AG10803 (cell line): ENCODE results near the gene TP53BP2.

Experiments
- DNase-seq: peaks from one replicate; pipeline ENCODE4 v3.0.0; 2010; ENCODE audit warnings: low read depth
- H3K4me3 ChIP-seq: 2 replicates; pipeline ENCODE4 v1.5.1; 2011; ENCODE audit warnings: mild to moderate bottlenecking, low read length, control low read depth
- TF ChIP-seq, protein P1 (sequence below): conservative IDR thresholded peaks from 2 replicates; pipeline ENCODE4 v1.5.1; 2011; ENCODE audit warnings: mild to moderate bottlenecking, low read length, control low read depth, inconsistent platforms

The TP53BP2 gene

DNA sequence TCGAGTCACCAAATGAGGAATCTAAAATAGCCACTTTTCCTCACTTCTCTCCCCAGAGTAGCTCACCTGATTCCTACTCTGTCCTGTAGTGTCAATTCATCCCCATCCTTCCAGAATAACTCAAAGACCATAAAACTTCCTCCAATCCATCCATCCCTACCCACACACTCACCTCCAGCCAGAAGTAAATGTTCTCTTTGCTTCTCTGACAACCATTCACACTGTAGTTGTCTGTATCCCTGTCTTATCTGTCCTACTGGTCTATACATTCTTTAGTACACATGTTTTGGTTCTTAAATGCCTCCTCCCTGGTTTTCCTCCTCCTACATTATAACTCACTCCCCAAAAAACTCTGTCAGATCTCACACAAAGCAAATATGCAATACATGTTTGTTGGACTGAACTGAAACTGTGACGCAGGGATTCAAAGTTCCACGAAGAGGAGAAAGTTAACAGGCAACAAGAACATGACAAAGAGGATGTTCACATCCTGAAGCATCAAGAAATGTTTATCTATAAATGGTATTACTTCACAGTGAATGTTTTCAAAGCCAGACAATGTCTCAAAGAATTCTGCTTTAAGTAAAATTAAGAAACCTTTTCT, 11.0 kb downstream of the TP53BP2 start:
- H3K4me3 ChIP-seq, result no peak overlapping the region
- TF ChIP-seq, protein P1, sequence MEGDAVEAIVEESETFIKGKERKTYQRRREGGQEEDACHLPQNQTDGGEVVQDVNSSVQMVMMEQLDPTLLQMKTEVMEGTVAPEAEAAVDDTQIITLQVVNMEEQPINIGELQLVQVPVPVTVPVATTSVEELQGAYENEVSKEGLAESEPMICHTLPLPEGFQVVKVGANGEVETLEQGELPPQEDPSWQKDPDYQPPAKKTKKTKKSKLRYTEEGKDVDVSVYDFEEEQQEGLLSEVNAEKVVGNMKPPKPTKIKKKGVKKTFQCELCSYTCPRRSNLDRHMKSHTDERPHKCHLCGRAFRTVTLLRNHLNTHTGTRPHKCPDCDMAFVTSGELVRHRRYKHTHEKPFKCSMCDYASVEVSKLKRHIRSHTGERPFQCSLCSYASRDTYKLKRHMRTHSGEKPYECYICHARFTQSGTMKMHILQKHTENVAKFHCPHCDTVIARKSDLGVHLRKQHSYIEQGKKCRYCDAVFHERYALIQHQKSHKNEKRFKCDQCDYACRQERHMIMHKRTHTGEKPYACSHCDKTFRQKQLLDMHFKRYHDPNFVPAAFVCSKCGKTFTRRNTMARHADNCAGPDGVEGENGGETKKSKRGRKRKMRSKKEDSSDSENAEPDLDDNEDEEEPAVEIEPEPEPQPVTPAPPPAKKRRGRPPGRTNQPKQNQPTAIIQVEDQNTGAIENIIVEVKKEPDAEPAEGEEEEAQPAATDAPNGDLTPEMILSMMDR, result no peak
- peak; percentile 65 for DNase-seq

DNA sequence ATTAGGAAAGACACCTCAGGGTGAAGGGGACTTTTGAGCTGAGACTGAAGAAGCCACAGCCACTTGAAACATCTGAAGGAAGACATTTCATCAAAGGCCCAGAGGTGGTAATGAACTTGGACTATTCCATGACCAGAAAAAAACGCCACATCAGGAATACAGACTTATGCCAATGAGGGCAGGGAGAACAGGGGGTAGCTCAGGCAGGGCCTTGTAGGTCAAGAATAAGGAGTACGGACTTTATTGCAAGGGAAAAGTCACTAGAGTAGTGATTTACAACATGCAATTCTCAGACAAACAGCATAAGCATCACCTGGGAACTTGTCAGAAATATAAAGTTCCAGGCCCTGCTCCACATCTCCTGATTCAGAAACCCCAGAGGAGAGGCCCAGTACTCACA, 11.8 kb downstream of the TP53BP2 start:
- no peak overlapping the region for H3K4me3 ChIP-seq
- TF ChIP-seq, protein P1, result no peak
- no peak for DNase-seq

DNA sequence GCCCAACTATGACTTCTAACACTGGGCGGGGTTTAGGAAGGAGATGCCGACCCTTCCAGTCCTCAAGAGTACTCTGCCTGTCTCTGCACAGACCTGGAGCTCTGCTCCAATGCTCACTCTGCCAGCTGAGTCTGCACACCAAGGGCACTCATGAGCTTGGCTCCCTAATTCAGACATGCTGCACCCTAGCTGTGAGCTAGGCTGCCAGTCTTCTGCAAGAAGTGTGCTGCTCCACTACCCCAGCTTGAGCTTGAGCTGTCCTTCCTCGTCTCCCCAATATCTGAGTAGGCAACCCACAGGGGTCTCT, 13.2 kb downstream of the TP53BP2 start:
- no peak overlapping the region for H3K4me3 ChIP-seq
- no peak for DNase-seq
- TF ChIP-seq, protein P1, result no peak

DNA sequence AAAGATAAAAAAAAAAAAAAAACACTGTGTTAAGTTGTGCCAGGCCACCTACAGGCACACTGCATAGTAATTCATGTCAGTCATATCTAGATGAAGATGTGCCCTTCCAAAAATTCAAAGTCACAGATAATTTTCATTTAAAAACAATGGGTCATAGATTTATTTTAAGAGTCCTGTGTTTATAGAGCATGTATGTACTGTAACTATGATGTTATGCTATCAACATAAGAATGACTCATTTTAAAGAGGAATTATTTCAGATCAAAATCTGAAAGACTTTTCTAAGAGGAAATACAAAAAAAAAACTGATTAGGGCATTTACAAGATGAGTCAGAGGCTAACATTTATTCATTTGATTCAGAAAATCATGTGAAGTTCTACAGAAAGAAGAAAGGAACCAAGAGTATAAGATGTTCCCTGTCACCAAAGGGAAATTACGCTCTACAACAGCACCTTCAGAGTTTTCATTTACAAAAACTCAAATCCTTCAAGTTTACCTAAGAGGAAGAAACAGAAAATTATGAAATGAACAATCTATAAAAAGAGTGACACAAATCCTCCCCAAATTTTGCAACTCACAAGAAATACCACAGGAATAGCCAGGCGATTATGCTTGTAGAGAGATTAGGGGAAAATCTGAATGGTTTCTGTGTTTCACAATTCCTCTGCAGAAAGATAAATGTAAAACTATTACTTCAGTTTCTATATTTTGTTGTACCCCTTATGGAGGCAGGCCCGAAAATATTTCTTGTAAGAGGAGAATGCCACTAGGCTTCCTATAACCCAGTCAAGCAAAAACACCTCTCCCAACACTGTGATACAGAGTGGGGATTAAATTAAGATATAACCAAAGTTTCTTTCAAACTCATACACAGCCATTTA, 13.8 kb downstream of the TP53BP2 start:
- H3K4me3 ChIP-seq, result no peak overlapping the region
- peak; percentile 44 for DNase-seq
- TF ChIP-seq, protein P1, result no peak

DNA sequence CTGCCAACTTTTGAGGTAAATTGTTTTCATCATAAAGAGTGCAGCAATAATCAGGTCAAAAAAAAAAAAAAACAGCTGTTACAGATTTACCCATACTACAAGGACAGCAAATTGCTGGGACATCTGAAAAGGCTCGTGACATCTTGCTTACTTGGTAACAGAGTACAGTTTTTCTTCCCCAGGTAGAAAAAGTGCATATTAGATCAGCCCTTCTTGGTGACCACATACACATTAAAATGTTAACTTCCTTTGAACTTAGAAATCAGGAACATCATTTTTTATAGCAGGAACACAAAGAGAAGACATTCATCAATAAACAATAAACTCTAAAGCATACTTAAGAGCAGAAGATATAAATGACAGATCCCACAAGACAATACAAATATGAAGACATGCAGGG, 16.1 kb downstream of the TP53BP2 start:
- DNase-seq, result no peak
- no peak overlapping the region for H3K4me3 ChIP-seq
- TF ChIP-seq, protein P1, result no peak

DNA sequence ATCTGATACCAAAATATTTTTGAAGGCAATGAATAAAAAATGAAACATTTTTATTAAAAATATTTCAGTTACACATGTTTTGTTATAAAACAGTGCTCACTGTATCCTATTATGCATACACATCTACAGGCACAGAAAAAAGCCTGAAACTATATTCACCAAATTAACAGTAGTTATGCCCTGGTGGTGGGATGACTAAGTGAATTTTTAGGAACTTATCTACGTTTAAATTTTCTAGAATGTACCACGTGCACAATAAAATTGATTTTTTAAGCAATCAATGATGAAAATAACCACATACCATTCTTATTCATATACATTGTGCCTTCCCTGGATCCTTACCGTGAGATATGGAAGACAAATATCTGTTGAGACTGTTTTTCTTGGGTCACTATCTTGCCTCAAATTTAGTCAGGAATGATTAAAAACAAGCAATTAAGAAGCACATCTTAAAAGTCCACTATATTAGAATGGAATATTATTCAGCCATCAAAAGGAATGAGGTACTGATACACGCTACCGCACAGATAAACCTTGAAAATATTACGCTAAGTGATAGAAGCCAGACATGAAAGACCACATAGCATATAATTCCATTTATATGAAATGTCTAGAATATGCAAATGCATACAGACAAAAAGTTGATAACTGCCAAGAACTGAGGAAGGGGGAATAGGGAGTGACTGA, 17.4 kb downstream of the TP53BP2 start:
- TF ChIP-seq, protein P1, result no peak
- no peak for DNase-seq
- H3K4me3 ChIP-seq, result no peak overlapping the region
